Stomach smooth muscle (tissue), 2 donors: ENCODE results near the gene ZPBP.

Experiments
- H3K27ac ChIP-seq: one replicate; pipeline ENCODE4 v1.7.0; 2013; ENCODE audit warnings: mild to moderate bottlenecking, low read length, inconsistent platforms
- H3K27me3 ChIP-seq, 2 donors: one replicate each; pipeline ENCODE4 v1.7.0; 2013; ENCODE audit warnings: low read length in 2 of 2; ENCODE audit not compliant: insufficient read depth in 2 of 2, control insufficient read depth in 1 of 2
- H3K36me3 ChIP-seq, 2 donors: one replicate each; pipeline ENCODE4 v1.7.0; 2013; ENCODE audit warnings: low read length in 2 of 2; ENCODE audit not compliant: control insufficient read depth in 2 of 2, insufficient read depth in 2 of 2
- H3K4me1 ChIP-seq: one replicate; pipeline ENCODE4 v1.7.0; 2013; ENCODE audit warnings: low read length; ENCODE audit not compliant: control insufficient read depth, insufficient read depth
- H3K4me3 ChIP-seq, 2 donors: one replicate each; pipeline ENCODE4 v1.7.0; 2013; ENCODE audit warnings: low read length in 2 of 2
- H3K9ac ChIP-seq, 2 donors: one replicate each; pipeline ENCODE4 v1.7.0; 2013; ENCODE audit warnings: low read length in 2 of 2, mild to moderate bottlenecking in 1 of 2
- H3K9me3 ChIP-seq, 2 donors: one replicate each; pipeline ENCODE4 v1.7.0; 2013; ENCODE audit warnings: low read length in 2 of 2; ENCODE audit not compliant: control insufficient read depth in 2 of 2
- donor health status: healthy.
- donor health status: Pancreatic carcinoma.

Gene ZPBP

GRCh38 chr7:50092579-50093491, at the start of gene ZPBP:
Gene ZPBP, minus strand, starts transcription at chr7:50093246. Its CDS starts 52 bp downstream, at chr7:50093194.
- Histone ChIP-seq H3K4me1 (peaks cover 4% of the 10 kb centered on the region), H3K36me3 (no peaks in the 10 kb centered on the region), H3K9ac (peak within 1 kb of the TSS; percentile 22 to 41), H3K4me3 (peak within 1 kb of the TSS; percentile 71 to 72), H3K9me3 (no peaks in the 10 kb centered on the region), H3K27me3 (no peaks in the 10 kb centered on the region), H3K27ac (no peak within 1 kb of the TSS)

- Histone ChIP-seq H3K27me3 (no peaks in the 10 kb centered on the region), H3K27ac (no peak overlapping the region), H3K9ac (no peak overlapping the region), H3K36me3 (no peaks in the 10 kb centered on the region), H3K4me1 (no peaks in the 10 kb centered on the region), H3K4me3 (no peak overlapping the region), H3K9me3 (no peaks in the 10 kb centered on the region)
Measured at GRCh38 chr7:50142425-50143017, 49.5 kb upstream of the ZPBP start.

- Histone ChIP-seq H3K4me3 (no peak overlapping the region), H3K9ac (no peak overlapping the region), H3K36me3 (no peaks in the 10 kb centered on the region), H3K27me3 (no peaks in the 10 kb centered on the region), H3K9me3 (no peaks in the 10 kb centered on the region), H3K27ac (no peak overlapping the region), H3K4me1 (no peaks in the 10 kb centered on the region)
Measured at GRCh38 chr7:50141854-50142253, 48.8 kb upstream of the ZPBP start.

- no peak overlapping the region for H3K4me3 ChIP-seq
- no peaks in the 10 kb centered on the region for H3K4me1 ChIP-seq
- no peaks in the 10 kb centered on the region for H3K36me3 ChIP-seq
- H3K27me3 ChIP-seq, result no peaks in the 10 kb centered on the region
- no peak overlapping the region for H3K9ac ChIP-seq
- no peaks in the 10 kb centered on the region for H3K9me3 ChIP-seq
- H3K27ac ChIP-seq, result no peak overlapping the region
Measured at GRCh38 chr7:50141131-50141530, 48.1 kb upstream of the ZPBP start.

- Histone ChIP-seq H3K4me3 (no peak overlapping the region), H3K9me3 (no peaks in the 10 kb centered on the region), H3K27me3 (no peaks in the 10 kb centered on the region), H3K36me3 (no peaks in the 10 kb centered on the region), H3K9ac (no peak overlapping the region), H3K4me1 (no peaks in the 10 kb centered on the region), H3K27ac (no peak overlapping the region)
Measured at GRCh38 chr7:50140688-50141087, 47.6 kb upstream of the ZPBP start.

GRCh38 chr7:50138101-50138500, 45.1 kb upstream of the ZPBP start:
- Histone ChIP-seq H3K9me3 (no peaks in the 10 kb centered on the region), H3K9ac (no peak overlapping the region), H3K36me3 (no peaks in the 10 kb centered on the region), H3K27me3 (no peaks in the 10 kb centered on the region), H3K27ac (no peak overlapping the region), H3K4me3 (no peak overlapping the region), H3K4me1 (no peaks in the 10 kb centered on the region)

- H3K4me1 ChIP-seq, result no peaks in the 10 kb centered on the region
- no peak overlapping the region for H3K27ac ChIP-seq
- H3K36me3 ChIP-seq, result no peaks in the 10 kb centered on the region
- H3K27me3 ChIP-seq, result no peaks in the 10 kb centered on the region
- no peak overlapping the region for H3K9ac ChIP-seq
- no peaks in the 10 kb centered on the region for H3K9me3 ChIP-seq
- H3K4me3 ChIP-seq, result no peak overlapping the region
Measured at GRCh38 chr7:50125766-50126165, 32.7 kb upstream of the ZPBP start.

GRCh38 chr7:50121286-50121685, 28.2 kb upstream of the ZPBP start:
- Histone ChIP-seq H3K36me3 (no peaks in the 10 kb centered on the region), H3K27ac (no peak overlapping the region), H3K9me3 (no peaks in the 10 kb centered on the region), H3K4me1 (no peaks in the 10 kb centered on the region), H3K4me3 (no peak overlapping the region), H3K27me3 (no peaks in the 10 kb centered on the region), H3K9ac (no peak overlapping the region)

- Histone ChIP-seq H3K4me3 (no peak overlapping the region), H3K9me3 (no peaks in the 10 kb centered on the region), H3K27ac (no peak overlapping the region), H3K4me1 (no peaks in the 10 kb centered on the region), H3K27me3 (no peaks in the 10 kb centered on the region), H3K36me3 (no peaks in the 10 kb centered on the region), H3K9ac (no peak overlapping the region)
Measured at GRCh38 chr7:50119815-50120637, 27.0 kb upstream of the ZPBP start.

GRCh38 chr7:50112250-50112649, 19.2 kb upstream of the ZPBP start:
- no peak overlapping the region for H3K4me3 ChIP-seq
- peaks cover 5 to 7% of the 10 kb centered on the region in 2 donors for H3K9me3 ChIP-seq
- H3K4me1 ChIP-seq, result no peaks in the 10 kb centered on the region
- no peaks in the 10 kb centered on the region for H3K27me3 ChIP-seq
- H3K27ac ChIP-seq, result no peak overlapping the region
- no peaks in the 10 kb centered on the region for H3K36me3 ChIP-seq
- no peak overlapping the region for H3K9ac ChIP-seq
